Trophoblast cell (in vitro differentiated cells and primary cell): ENCODE results near the gene TGM3.

Experiments used
- DNase-seq, 2 donors: peaks; one replicate each; pipeline ENCODE4 v3.0.0-alpha.2; 2016
- H2AFZ ChIP-seq: 2 replicates; pipeline ENCODE4 v1.6.1; 2013; ENCODE audit warnings: low read length, moderate library complexity, mild to moderate bottlenecking; ENCODE audit not compliant: insufficient read depth, poor library complexity
- H2AK5ac ChIP-seq: 2 replicates; pipeline ENCODE4 v1.6.1; 2013; ENCODE audit warnings: mild to moderate bottlenecking, low read length
- H2BK120ac ChIP-seq: 2 replicates; pipeline ENCODE4 v1.6.1; 2013; ENCODE audit warnings: low read length, mild to moderate bottlenecking, moderate library complexity; ENCODE audit not compliant: insufficient read depth, poor library complexity
- H2BK12ac ChIP-seq: 2 replicates; pipeline ENCODE4 v1.6.1; 2013; ENCODE audit warnings: mild to moderate bottlenecking, low read length, moderate library complexity
- H2BK5ac ChIP-seq: 2 replicates; pipeline ENCODE4 v1.6.1; 2013; ENCODE audit warnings: low read length, low read depth, moderate library complexity, mild to moderate bottlenecking; ENCODE audit not compliant: poor library complexity
- H3K14ac ChIP-seq: 2 replicates; pipeline ENCODE4 v1.6.1; 2013; ENCODE audit warnings: mild to moderate bottlenecking, low read length
- H3K18ac ChIP-seq: 2 replicates; pipeline ENCODE4 v1.6.1; 2013; ENCODE audit warnings: mild to moderate bottlenecking, low read length
- H3K23ac ChIP-seq: 2 replicates; pipeline ENCODE4 v1.6.1; 2013; ENCODE audit warnings: low read length
- H3K27ac ChIP-seq: 2 replicates; pipeline ENCODE4 v1.5.1; 2013; ENCODE audit warnings: low read depth, mild to moderate bottlenecking, inconsistent platforms, low read length, moderate library complexity
- H3K27me3 ChIP-seq: 2 replicates; pipeline ENCODE4 v1.6.1; 2013; ENCODE audit warnings: inconsistent platforms, mild to moderate bottlenecking, low read length, moderate library complexity; ENCODE audit not compliant: insufficient read depth
- H3K36me3 ChIP-seq, 2 experiments: 1 replicate in 1 of 2; 2 replicates in 1 of 2; pipeline ENCODE4 v1.6.1; 2013; ENCODE audit warnings: low read length in 2 of 2, mild to moderate bottlenecking in 2 of 2, moderate library complexity in 1 of 2; ENCODE audit not compliant: insufficient read depth in 2 of 2, control insufficient read depth in 1 of 2
- H3K4ac ChIP-seq: 2 replicates; pipeline ENCODE4 v1.6.1; 2013; ENCODE audit warnings: low read depth, mild to moderate bottlenecking, low read length, moderate library complexity
- H3K4me1 ChIP-seq, 2 experiments: 1 replicate in 1 of 2; 2 replicates in 1 of 2; pipeline ENCODE4 v1.6.1; 2013; ENCODE audit warnings: low read length in 2 of 2, mild to moderate bottlenecking in 2 of 2, moderate library complexity in 1 of 2; ENCODE audit not compliant: insufficient read depth in 2 of 2, control insufficient read depth in 1 of 2
- H3K4me2 ChIP-seq: 2 replicates; pipeline ENCODE4 v1.6.1; 2013; ENCODE audit warnings: inconsistent platforms, mild to moderate bottlenecking, low read length, moderate library complexity
- H3K4me3 ChIP-seq: 2 replicates; pipeline ENCODE4 v1.5.1; 2013; ENCODE audit warnings: mild to moderate bottlenecking, low read depth, low read length, inconsistent platforms
- H3K79me1 ChIP-seq: one replicate; pipeline ENCODE4 v1.6.1; 2013; ENCODE audit warnings: low read length
- H3K79me2 ChIP-seq: 2 replicates; pipeline ENCODE4 v1.6.1; 2013; ENCODE audit warnings: low read length, mild to moderate bottlenecking; ENCODE audit not compliant: control insufficient read depth, insufficient read depth, poor library complexity
- H3K9ac ChIP-seq: 2 replicates; pipeline ENCODE4 v1.6.1; 2013; ENCODE audit warnings: mild to moderate bottlenecking, low read length
- H3K9me3 ChIP-seq: 2 replicates; pipeline ENCODE4 v1.6.1; 2013; ENCODE audit warnings: low read depth, mild to moderate bottlenecking, control low read depth, inconsistent platforms, low read length; ENCODE audit not compliant: insufficient read depth
- H4K12ac ChIP-seq: 2 replicates; pipeline ENCODE4 v1.6.1; 2013; ENCODE audit warnings: low read depth, mild to moderate bottlenecking, low read length, moderate library complexity
- H4K8ac ChIP-seq: 2 replicates; pipeline ENCODE4 v1.6.1; 2013; ENCODE audit warnings: low read depth, mild to moderate bottlenecking, low read length, moderate library complexity
- H4K91ac ChIP-seq: one replicate; pipeline ENCODE4 v1.6.1; 2013; ENCODE audit warnings: low read depth, mild to moderate bottlenecking, low read length, moderate library complexity
- WGBS: extraction: QIAGEN DNeasy Blood & Tissue Kit; methylation state at CpG from one replicate; pipeline ENCODE4 v1.1.7; 2013; ENCODE audit warnings: missing lambda C conversion rate; ENCODE audit not compliant: insufficient read length, insufficient coverage; ENCODE audit errors: extremely low coverage; 5-methylcytosine and 5-hydroxymethylcytosine counted together

TGM3 gene

DNA sequence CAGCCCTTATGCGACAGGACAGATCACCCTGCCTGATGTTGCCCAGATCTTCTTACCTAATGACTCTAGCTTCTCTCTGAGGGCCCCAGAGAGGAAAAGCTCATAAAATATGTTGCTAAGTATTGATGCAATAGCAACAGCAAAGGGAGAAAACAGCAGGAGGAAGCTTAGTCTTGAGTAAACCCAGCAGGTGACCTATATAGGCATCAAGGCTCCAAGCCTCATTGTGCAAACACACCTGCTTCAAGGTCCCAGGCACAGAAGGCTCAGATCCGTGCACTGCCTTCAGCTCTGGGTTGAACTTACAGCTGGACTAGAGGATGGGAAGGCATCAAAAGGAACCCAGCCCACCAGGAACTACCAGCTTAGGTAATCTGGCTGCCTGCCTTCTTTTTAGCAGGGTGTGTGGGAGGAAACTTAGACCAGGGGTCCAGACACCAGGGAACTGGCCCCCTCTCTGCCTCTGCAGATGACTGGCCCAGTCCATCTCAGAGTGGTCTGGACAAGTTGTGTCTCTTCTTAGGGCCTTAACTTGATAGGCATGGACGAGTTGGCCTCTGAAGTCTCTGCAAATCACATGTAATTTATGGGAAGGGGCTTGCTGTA lies 34.4 kb downstream of the TGM3 start:
- no CpG with 5 or more reads among the region's 3 CpGs for WGBS

DNA sequence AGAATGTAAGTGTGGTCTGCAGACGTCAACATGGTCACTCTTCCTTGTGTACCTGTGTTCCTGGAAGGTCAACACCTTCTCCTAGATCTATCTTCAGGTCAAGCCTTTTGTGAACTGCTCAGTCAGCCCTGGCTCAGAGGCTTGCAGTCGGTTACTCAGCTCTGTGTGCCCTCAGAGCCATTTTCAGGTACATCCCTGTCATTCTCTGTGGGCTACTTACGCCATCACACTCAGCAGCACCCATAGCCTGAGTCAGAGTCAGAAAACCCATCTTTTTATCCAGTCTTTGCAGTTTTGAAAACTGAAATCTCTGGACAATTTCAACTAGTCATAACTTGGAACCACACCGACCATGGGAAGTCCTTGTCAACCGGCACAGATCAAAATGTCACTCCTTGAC lies 35.3 kb downstream of the TGM3 start:
- no peak overlapping the region for H3K18ac ChIP-seq
- WGBS = no CpG with 5 or more reads among the region's 5 CpGs
- DNase-seq = no peak

More for the DNA sequence above, 34.4 kb downstream of the TGM3 start:
- no peak overlapping the region for H2BK5ac ChIP-seq
- H3K4ac ChIP-seq = no peak overlapping the region
- H2BK12ac ChIP-seq = no peak overlapping the region
- H4K8ac ChIP-seq = no peak overlapping the region
- DNase-seq = no peak
- no peak overlapping the region for H2BK120ac ChIP-seq
- H3K18ac ChIP-seq = no peak overlapping the region
- H3K14ac ChIP-seq = no peak overlapping the region
- no peak overlapping the region for H3K23ac ChIP-seq
- H3K9me3 ChIP-seq = peaks cover 2% of the 10 kb centered on the region
- no peak overlapping the region for H3K9ac ChIP-seq
- no peak overlapping the region for H3K4me3 ChIP-seq
- H2AFZ ChIP-seq = no peak overlapping the region
- no peak overlapping the region for H4K12ac ChIP-seq
- H3K27me3 ChIP-seq = no peaks in the 10 kb centered on the region
- no peaks in the 10 kb centered on the region for H3K79me2 ChIP-seq
- H3K79me1 ChIP-seq = no peaks in the 10 kb centered on the region
- H3K4me1 ChIP-seq = no peaks in the 10 kb centered on the region
- H3K36me3 ChIP-seq = no peaks in the 10 kb centered on the region
- H4K91ac ChIP-seq = no peak overlapping the region
- no peak overlapping the region for H2AK5ac ChIP-seq
- no peak overlapping the region for H3K4me2 ChIP-seq
- no peak overlapping the region for H3K27ac ChIP-seq

GRCh38 chr20:2331901-2332565 lies 36.2 kb downstream of the TGM3 start:
- no CpG with 5 or more reads among the region's 17 CpGs for WGBS
- Histone ChIP-seq H3K79me2 (no peaks in the 10 kb centered on the region), H3K18ac (no peak overlapping the region)

More for the DNA sequence above, 35.3 kb downstream of the TGM3 start:
- no peak overlapping the region for H3K9ac ChIP-seq
- H2AFZ ChIP-seq = no peak overlapping the region
- no peak overlapping the region for H2BK12ac ChIP-seq
- H3K14ac ChIP-seq = no peak overlapping the region
- H3K4me3 ChIP-seq = no peak overlapping the region
- no peaks in the 10 kb centered on the region for H3K79me1 ChIP-seq
- no peak overlapping the region for H3K4me2 ChIP-seq
- H2AK5ac ChIP-seq = no peak overlapping the region
- H2BK120ac ChIP-seq = no peak overlapping the region
- H3K4me1 ChIP-seq = no peaks in the 10 kb centered on the region
- H3K27me3 ChIP-seq = no peaks in the 10 kb centered on the region
- H4K91ac ChIP-seq = no peak overlapping the region
- H3K27ac ChIP-seq = no peak overlapping the region
- no peak overlapping the region for H4K12ac ChIP-seq
- no peak overlapping the region for H2BK5ac ChIP-seq
- no peak overlapping the region for H3K4ac ChIP-seq
- H3K79me2 ChIP-seq = no peaks in the 10 kb centered on the region
- no peaks in the 10 kb centered on the region for H3K36me3 ChIP-seq
- H4K8ac ChIP-seq = no peak overlapping the region
- H3K9me3 ChIP-seq = peaks cover 2% of the 10 kb centered on the region
- no peak overlapping the region for H3K23ac ChIP-seq

GRCh38 chr20:2332711-2333110 lies 36.9 kb downstream of the TGM3 start:
- H2BK120ac ChIP-seq = no peak overlapping the region
- no peak overlapping the region for H4K8ac ChIP-seq
- peaks cover 2% of the 10 kb centered on the region for H3K9me3 ChIP-seq
- no CpG with 5 or more reads among the region's 4 CpGs for WGBS
- no peak overlapping the region for H3K14ac ChIP-seq
- no peaks in the 10 kb centered on the region for H3K4me1 ChIP-seq
- H3K36me3 ChIP-seq = no peaks in the 10 kb centered on the region
- H2AFZ ChIP-seq = no peak overlapping the region
- H3K23ac ChIP-seq = no peak overlapping the region
- no peak overlapping the region for H2BK12ac ChIP-seq
- no peak overlapping the region for H2BK5ac ChIP-seq
- no peak overlapping the region for H2AK5ac ChIP-seq
- H3K27ac ChIP-seq = no peak overlapping the region
- H3K9ac ChIP-seq = no peak overlapping the region
- no peak overlapping the region for H3K4ac ChIP-seq
- H3K4me2 ChIP-seq = no peak overlapping the region
- H3K4me3 ChIP-seq = no peak overlapping the region
- H3K18ac ChIP-seq = no peak overlapping the region
- no peak overlapping the region for H4K12ac ChIP-seq
- DNase-seq = no peak
- no peaks in the 10 kb centered on the region for H3K79me1 ChIP-seq
- H3K79me2 ChIP-seq = no peaks in the 10 kb centered on the region
- H4K91ac ChIP-seq = no peak overlapping the region
- no peaks in the 10 kb centered on the region for H3K27me3 ChIP-seq

More at GRCh38 chr20:2331901-2332565, 36.2 kb downstream of the TGM3 start:
- H3K4ac ChIP-seq = no peak overlapping the region
- H3K36me3 ChIP-seq = no peaks in the 10 kb centered on the region
- no peak for DNase-seq
- no peaks in the 10 kb centered on the region for H3K4me1 ChIP-seq
- H2AK5ac ChIP-seq = no peak overlapping the region
- H4K8ac ChIP-seq = no peak overlapping the region
- no peak overlapping the region for H3K23ac ChIP-seq
- no peak overlapping the region for H3K4me2 ChIP-seq
- H3K27me3 ChIP-seq = no peaks in the 10 kb centered on the region
- H3K9ac ChIP-seq = no peak overlapping the region
- H4K12ac ChIP-seq = no peak overlapping the region
- no peak overlapping the region for H2AFZ ChIP-seq
- H3K4me3 ChIP-seq = no peak overlapping the region
- no peak overlapping the region for H2BK5ac ChIP-seq
- peaks cover 2% of the 10 kb centered on the region for H3K9me3 ChIP-seq
- no peak overlapping the region for H2BK120ac ChIP-seq
- H3K27ac ChIP-seq = no peak overlapping the region
- no peak overlapping the region for H4K91ac ChIP-seq
- H3K79me1 ChIP-seq = no peaks in the 10 kb centered on the region
- no peak overlapping the region for H3K14ac ChIP-seq
- H2BK12ac ChIP-seq = no peak overlapping the region
